ENCODE measurements around the gene PDS5A. TPM values are rescaled to one million over a fixed set of nuclear protein-coding genes. Genes with fewer than 3 reads are reported as not detected.

The PDS5A gene
- total and polyA plus RNA-seq, 9 of the 15 experiments (the other 6 are each of a cell fraction or from before 2014, with no cell fraction given) = 16.4 to 85.4 (median 70.0) TPM

GRCh38 chr4:39852636-39853035, 125.1 kb downstream of the PDS5A start:
- no peak for ATAC-seq
- intact Hi-C loops (cut with micrococcal nuclease) (no loop called here), in situ Hi-C loops (cut with MboI) (no loop called here)
- TF ChIP-seq, protein P1, sequence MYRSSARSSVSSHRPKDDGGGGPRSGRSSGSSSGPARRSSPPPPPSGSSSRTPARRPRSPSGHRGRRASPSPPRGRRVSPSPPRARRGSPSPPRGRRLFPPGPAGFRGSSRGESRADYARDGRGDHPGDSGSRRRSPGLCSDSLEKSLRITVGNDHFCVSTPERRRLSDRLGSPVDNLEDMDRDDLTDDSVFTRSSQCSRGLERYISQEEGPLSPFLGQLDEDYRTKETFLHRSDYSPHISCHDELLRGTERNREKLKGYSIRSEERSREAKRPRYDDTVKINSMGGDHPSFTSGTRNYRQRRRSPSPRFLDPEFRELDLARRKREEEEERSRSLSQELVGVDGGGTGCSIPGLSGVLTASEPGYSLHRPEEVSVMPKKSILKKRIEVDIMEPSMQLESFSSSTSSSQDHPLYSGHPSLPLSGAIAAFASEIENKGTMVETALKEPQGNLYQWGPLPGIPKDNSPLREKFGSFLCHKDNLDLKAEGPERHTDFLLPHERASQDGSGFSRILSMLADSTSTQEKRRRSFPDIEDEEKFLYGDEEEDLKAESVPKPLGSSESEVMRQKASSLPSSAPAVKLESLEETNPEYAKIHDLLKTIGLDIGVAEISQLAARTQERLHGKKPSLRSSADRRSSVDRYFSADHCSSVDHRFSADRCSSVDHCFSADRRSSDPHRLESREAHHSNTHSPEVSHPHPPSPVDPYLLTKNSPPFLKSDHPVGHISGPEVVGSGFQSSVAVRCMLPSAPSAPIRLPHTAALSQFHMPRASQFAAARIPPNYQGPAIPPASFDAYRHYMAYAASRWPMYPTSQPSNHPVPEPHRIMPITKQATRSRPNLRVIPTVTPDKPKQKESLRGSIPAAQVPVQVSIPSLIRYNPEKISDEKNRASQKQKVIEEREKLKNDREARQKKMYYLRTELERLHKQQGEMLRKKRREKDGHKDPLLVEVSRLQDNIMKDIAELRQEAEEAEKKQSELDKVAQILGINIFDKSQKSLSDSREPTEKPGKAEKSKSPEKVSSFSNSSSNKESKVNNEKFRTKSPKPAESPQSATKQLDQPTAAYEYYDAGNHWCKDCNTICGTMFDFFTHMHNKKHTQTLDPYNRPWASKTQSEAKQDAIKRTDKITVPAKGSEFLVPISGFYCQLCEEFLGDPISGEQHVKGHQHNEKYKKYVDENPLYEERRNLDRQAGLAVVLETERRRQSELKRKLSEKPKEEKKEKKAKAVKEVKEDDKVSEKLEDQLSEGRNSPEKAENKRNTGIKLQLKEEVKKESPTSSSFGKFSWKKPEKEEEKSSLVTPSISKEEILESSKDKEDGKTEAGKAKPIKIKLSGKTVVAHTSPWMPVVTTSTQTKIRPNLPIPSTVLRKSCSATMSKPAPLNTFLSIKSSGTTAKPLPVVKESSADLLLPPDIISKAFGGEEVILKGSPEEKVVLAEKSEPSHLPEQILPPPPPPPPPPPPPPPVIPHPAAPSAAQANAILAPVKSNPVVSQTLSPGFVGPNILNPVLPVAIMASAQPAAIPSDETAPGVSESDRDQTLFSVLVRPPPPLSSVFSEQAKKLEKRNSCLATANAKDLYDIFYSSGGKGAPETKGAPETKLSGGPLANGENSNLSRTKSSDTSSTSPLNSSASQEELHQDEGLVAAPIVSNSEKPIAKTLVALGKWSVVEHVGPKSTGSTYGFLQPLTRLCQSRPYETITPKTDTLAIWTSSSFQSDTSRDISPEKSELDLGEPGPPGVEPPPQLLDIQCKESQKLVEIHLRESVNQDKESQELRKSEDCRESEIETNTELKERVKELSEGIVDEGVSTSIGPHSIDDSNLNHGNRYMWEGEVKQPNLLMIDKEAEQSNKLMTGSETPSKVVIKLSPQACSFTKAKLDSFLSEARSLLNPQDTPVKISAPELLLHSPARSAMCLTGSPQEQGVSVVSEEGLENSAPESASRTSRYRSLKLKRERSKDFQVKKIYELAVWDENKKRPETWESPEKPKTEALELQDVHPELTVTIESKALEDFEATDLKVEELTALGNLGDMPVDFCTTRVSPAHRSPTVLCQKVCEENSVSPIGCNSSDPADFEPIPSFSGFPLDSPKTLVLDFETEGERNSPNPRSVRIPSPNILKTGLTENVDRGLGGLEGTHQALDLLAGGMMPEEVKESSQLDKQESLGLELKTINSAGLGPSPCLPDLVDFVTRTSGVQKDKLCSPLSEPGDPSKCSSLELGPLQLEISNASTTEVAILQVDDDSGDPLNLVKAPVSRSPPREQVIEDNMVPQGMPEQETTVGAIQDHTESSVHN (IDR thresholded peaks at IDR 0.05; ENCODE audit: borderline replicate concordance in 1 of 2, low read depth in 1 of 2) = no peak
- TF ChIP-seq ZKSCAN1 (IDR thresholded peaks at IDR 0.05; ENCODE audit: low read depth, low read length) (no peak), ZNF324 (CRISPR knock-in tag; IDR thresholded peaks at IDR 0.05) (no peak)
- H3K9ac ChIP-seq (ENCODE audit: insufficient read depth in 1 of 2, low read depth in 2 of 2, low read length in 2 of 2) = no peak overlapping the region
- 71% methylated on average over 4 of the region's 4 CpGs for WGBS (ENCODE audit: insufficient coverage, low coverage, missing lambda C conversion rate)
- no peaks in the 10 kb centered on the region for H3K79me2 ChIP-seq (ENCODE audit: control insufficient read depth, insufficient read depth, low read length)
- peaks cover 63% of the 10 kb centered on the region; the same call in 2 of the 3 replicates for H3K36me3 ChIP-seq (ENCODE audit: control insufficient read depth, insufficient read depth, low read length)
- H3K4me1 ChIP-seq (replicated peaks in 1 of 2; ENCODE audit: control insufficient read depth in 2 of 2, insufficient read depth in 2 of 2, low read length in 2 of 2) = no peaks in the 10 kb centered on the region
- POLR2A ChIA-PET = interaction anchor here (0.9 kb wide), 1 partner anchor 25 kb away, joined by 3 read pairs; no protein-coding TSS in a partner anchor
- no peak overlapping the region for H2AFZ ChIP-seq (ENCODE audit: low read depth, low read length)
- no peaks in the 10 kb centered on the region for H3K9me1 ChIP-seq (ENCODE audit: control insufficient read depth, insufficient read depth, low read length)
- H3K4me2 ChIP-seq (ENCODE audit: insufficient read depth, low read length) = no peak overlapping the region
- H3K27me3 ChIP-seq (ENCODE audit: control insufficient read depth in 2 of 2, insufficient read depth in 2 of 2, low read length in 2 of 2) = no peaks in the 10 kb centered on the region
- no peaks in the 10 kb centered on the region for H4K20me1 ChIP-seq (replicated peaks; ENCODE audit: control insufficient read depth, insufficient read depth, low read length)
- 0 out of 2 replicates have a peak, but pooled peaks cover 3% of the 10 kb centered on the region for H3K9me3 ChIP-seq (replicated peaks; ENCODE audit: control insufficient read depth, insufficient read depth, low read depth, low read length)
- no peak overlapping the region for H3K4me3 ChIP-seq
- CTCF ChIA-PET (ENCODE audit: low intra/inter-chr PET ratio) = no interaction called here
- H3K27ac ChIP-seq (ENCODE audit: extremely low read depth, low read depth, low read length) = no peak overlapping the region
- BruUV-seq (replicated peaks) = no TSS peak
- DNase-seq (ENCODE audit: extremely low read depth in 1 of 4, low spot score in 3 of 4) = no peak
- no peak for FAIRE-seq

Measured in K562 (cell line).